SK-N-SH treated with all-trans-retinoic acid at 6 μM for 48 hours (cell line): Measurements from ENCODE around the gene GALNT7.

Source experiments
- ATAC-seq: fragments of 200-7000 bp; cut with Tn5 transposase; 3 replicates; pipeline ENCODE4 v1.9.1; 2020; ENCODE audit warnings: mild to moderate bottlenecking, moderate library complexity
- ARNTL ChIP-seq: fragments of 450-650 bp; formaldehyde crosslinking; IDR thresholded peaks from 2 replicates; pipeline ENCODE4 v1.5.0; 2020; ENCODE audit warnings: low read depth, mild to moderate bottlenecking, moderate library complexity, borderline replicate concordance
- BACH2 ChIP-seq: fragments of 250-450 bp; sonication (Bioruptor Pico); IDR thresholded peaks from 2 replicates; pipeline ENCODE4 v1.9.0; 2021; ENCODE audit warnings: mild to moderate bottlenecking, borderline replicate concordance
- CSDC2 ChIP-seq: fragments of 250-450 bp; sonication (Bioruptor Pico); IDR thresholded peaks from 2 replicates; pipeline ENCODE4 v1.5.0; 2020; ENCODE audit warnings: mild to moderate bottlenecking, moderate library complexity
- ESRRG ChIP-seq: fragments of 250-450 bp; sonication (Bioruptor Pico); IDR thresholded peaks from 2 replicates; pipeline ENCODE4 v1.6.1; 2021; ENCODE audit warnings: mild to moderate bottlenecking
- GLIS3 ChIP-seq: fragments of 250-450 bp; sonication (Bioruptor Pico); IDR thresholded peaks from 2 replicates; pipeline ENCODE4 v1.5.0; 2020; ENCODE audit warnings: mild to moderate bottlenecking, moderate library complexity
- ISL1 ChIP-seq: fragments of 250-450 bp; sonication (Bioruptor Pico); IDR thresholded peaks from 2 replicates; pipeline ENCODE4 v2.1.2; 2022; ENCODE audit warnings: mild to moderate bottlenecking, moderate library complexity
- OSR1 ChIP-seq: fragments of 250-450 bp; sonication (Bioruptor Pico); IDR thresholded peaks from 2 replicates; pipeline ENCODE4 v1.8.0; 2022; ENCODE audit warnings: moderate library complexity, mild to moderate bottlenecking, inconsistent platforms
- PPARA ChIP-seq: fragments of 250-450 bp; sonication (Bioruptor Pico); IDR thresholded peaks from 2 replicates; pipeline ENCODE4 v1.5.0; 2020; ENCODE audit warnings: mild to moderate bottlenecking, borderline replicate concordance
- SNAI2 ChIP-seq: fragments of 250-450 bp; sonication (Bioruptor Pico); IDR thresholded peaks from 2 replicates; pipeline ENCODE4 v1.5.0; 2020; ENCODE audit warnings: mild to moderate bottlenecking, moderate library complexity
- TCF4 ChIP-seq: fragments of 250-450 bp; sonication (Bioruptor Pico); IDR thresholded peaks from 2 replicates; pipeline ENCODE4 v1.8.0; 2021; ENCODE audit warnings: mild to moderate bottlenecking, moderate library complexity, borderline replicate concordance
- ZC3H10 ChIP-seq: fragments of 250-450 bp; sonication (Bioruptor Pico); IDR thresholded peaks from 2 replicates; pipeline ENCODE4 v1.5.1; 2021; ENCODE audit warnings: mild to moderate bottlenecking, moderate library complexity
- ZFP30 ChIP-seq: fragments of 450-650 bp; formaldehyde crosslinking; IDR thresholded peaks from 2 replicates; pipeline ENCODE4 v1.5.0; 2022; ENCODE audit warnings: mild to moderate bottlenecking, moderate library complexity
- ZNF70 ChIP-seq: fragments of 450-650 bp; formaldehyde crosslinking; IDR thresholded peaks from 2 replicates; pipeline ENCODE4 v1.5.0; 2020; ENCODE audit warnings: mild to moderate bottlenecking, moderate library complexity
- ZNF8 ChIP-seq: fragments of 450-650 bp; formaldehyde crosslinking; IDR thresholded peaks from 2 replicates; pipeline ENCODE4 v1.5.0; 2020; ENCODE audit warnings: mild to moderate bottlenecking, moderate library complexity
- TF ChIP-seq, protein P1 (sequence below): fragments of 250-450 bp; sonication (Bioruptor Pico); IDR thresholded peaks from 2 replicates; pipeline ENCODE4 v1.5.0; 2020; ENCODE audit warnings: mild to moderate bottlenecking, moderate library complexity
- TF ChIP-seq, protein P2 (sequence below): fragments of 250-450 bp; sonication (Bioruptor Pico); IDR thresholded peaks from 2 replicates; pipeline ENCODE4 v1.5.1; 2020; ENCODE audit warnings: low read depth, mild to moderate bottlenecking, moderate library complexity
- TF ChIP-seq, protein P3 (sequence below): fragments of 250-450 bp; sonication (Bioruptor Pico); IDR thresholded peaks from 2 replicates; pipeline ENCODE4 v1.8.0; 2020; ENCODE audit warnings: mild to moderate bottlenecking, moderate library complexity, borderline replicate concordance
- TF ChIP-seq, protein P4 (sequence below): fragments of 250-450 bp; sonication (Bioruptor Pico); IDR thresholded peaks from 2 replicates; pipeline ENCODE4 v1.8.0; 2021; ENCODE audit warnings: low read depth, mild to moderate bottlenecking, moderate library complexity, borderline replicate concordance

GALNT7 gene

DNA sequence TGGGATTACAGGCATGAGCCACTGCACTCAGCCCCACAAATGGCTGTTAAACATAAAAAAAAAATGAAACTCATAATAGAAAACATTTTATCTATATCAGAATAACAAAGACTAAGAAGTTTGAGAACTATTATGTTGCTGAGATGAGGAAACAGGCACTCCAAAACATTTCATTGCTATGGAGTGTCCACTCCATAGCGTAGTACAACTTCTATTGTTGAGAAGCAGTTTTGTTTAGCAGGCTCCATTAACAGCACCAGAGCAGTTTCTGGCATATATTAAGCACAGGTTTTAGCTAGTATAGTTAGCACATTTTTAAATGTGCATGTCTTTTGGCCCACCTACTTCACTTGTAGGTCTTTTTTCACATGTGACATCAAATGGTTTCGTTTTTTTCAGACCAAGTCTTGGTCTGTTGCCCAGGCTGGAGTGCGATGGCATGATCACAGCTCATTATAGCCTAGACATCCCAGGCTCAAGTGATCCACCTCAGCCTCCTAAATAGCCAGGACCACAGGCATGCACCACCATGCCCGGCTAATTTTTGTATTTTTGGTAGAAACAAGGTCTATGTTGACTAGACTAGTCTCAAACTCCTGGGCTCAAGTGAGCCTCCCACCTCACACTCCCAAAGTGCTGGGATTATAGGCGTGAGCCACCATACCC is 159.8 kb downstream of the GALNT7 start:
- no peak for TF ChIP-seq SNAI2 (CRISPR knock-in tag)
- ATAC-seq = peak; percentile 10; the same call in 1 of the 3 replicates

DNA sequence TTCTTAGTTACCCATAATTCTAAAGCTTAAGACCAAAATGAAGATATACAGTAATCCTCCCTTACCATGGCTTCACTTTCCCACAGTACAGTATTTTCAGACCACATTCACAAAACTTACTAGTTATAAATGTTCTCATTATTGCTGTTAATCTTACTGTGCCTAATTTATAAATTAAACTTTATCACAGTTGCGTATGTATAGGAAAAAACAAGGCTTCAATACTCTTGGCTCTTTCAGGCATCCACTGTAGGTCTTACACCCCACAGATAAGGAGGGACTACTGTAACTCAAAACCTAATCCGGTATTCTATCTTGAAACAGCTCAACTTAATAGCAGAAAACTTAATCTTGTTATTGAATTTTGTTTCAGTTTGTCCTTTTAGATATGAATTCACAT is 162.0 kb downstream of the GALNT7 start:
- TF ChIP-seq, protein P1, sequence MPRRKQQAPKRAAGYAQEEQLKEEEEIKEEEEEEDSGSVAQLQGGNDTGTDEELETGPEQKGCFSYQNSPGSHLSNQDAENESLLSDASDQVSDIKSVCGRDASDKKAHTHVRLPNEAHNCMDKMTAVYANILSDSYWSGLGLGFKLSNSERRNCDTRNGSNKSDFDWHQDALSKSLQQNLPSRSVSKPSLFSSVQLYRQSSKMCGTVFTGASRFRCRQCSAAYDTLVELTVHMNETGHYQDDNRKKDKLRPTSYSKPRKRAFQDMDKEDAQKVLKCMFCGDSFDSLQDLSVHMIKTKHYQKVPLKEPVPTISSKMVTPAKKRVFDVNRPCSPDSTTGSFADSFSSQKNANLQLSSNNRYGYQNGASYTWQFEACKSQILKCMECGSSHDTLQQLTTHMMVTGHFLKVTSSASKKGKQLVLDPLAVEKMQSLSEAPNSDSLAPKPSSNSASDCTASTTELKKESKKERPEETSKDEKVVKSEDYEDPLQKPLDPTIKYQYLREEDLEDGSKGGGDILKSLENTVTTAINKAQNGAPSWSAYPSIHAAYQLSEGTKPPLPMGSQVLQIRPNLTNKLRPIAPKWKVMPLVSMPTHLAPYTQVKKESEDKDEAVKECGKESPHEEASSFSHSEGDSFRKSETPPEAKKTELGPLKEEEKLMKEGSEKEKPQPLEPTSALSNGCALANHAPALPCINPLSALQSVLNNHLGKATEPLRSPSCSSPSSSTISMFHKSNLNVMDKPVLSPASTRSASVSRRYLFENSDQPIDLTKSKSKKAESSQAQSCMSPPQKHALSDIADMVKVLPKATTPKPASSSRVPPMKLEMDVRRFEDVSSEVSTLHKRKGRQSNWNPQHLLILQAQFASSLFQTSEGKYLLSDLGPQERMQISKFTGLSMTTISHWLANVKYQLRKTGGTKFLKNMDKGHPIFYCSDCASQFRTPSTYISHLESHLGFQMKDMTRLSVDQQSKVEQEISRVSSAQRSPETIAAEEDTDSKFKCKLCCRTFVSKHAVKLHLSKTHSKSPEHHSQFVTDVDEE (CRISPR knock-in tag) = no peak
- TF ChIP-seq, protein P2, sequence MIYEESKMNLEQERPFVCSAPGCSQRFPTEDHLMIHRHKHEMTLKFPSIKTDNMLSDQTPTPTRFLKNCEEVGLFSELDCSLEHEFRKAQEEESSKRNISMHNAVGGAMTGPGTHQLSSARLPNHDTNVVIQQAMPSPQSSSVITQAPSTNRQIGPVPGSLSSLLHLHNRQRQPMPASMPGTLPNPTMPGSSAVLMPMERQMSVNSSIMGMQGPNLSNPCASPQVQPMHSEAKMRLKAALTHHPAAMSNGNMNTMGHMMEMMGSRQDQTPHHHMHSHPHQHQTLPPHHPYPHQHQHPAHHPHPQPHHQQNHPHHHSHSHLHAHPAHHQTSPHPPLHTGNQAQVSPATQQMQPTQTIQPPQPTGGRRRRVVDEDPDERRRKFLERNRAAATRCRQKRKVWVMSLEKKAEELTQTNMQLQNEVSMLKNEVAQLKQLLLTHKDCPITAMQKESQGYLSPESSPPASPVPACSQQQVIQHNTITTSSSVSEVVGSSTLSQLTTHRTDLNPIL (CRISPR knock-in tag) = peak; percentile 55; the same call in 1 of the 2 replicates
- ATAC-seq = no peak

DNA sequence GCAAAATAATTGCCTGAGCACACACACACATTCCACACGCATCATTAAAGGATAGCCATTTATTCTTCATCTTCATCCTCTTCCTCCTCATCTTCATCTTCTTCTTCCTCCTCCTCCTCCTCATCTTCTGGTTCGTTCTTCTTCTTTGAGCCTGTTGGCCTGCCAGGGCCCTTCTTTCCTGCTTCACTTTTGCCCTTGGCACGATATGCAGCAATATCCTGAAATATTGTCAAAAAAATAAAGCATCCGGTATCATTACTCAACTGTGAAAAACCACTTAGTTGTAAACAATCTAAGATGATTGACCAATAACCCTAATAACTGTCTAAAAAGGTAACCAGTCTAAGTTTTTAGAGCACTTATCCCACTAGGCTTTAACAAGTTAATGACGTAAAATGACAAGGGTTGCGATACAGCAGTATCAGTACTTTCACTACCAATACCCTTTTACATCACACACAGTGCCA is 163.4 kb downstream of the GALNT7 start:
- no peak for ATAC-seq
- TF ChIP-seq, protein P3, sequence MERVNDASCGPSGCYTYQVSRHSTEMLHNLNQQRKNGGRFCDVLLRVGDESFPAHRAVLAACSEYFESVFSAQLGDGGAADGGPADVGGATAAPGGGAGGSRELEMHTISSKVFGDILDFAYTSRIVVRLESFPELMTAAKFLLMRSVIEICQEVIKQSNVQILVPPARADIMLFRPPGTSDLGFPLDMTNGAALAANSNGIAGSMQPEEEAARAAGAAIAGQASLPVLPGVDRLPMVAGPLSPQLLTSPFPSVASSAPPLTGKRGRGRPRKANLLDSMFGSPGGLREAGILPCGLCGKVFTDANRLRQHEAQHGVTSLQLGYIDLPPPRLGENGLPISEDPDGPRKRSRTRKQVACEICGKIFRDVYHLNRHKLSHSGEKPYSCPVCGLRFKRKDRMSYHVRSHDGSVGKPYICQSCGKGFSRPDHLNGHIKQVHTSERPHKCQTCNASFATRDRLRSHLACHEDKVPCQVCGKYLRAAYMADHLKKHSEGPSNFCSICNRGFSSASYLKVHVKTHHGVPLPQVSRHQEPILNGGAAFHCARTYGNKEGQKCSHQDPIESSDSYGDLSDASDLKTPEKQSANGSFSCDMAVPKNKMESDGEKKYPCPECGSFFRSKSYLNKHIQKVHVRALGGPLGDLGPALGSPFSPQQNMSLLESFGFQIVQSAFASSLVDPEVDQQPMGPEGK (CRISPR knock-in tag) = no peak
- TF ChIP-seq OSR1 (CRISPR knock-in tag) (no peak), TCF4 (CRISPR knock-in tag) (no peak), GLIS3 (no peak), ZNF70 (CRISPR knock-in tag) (no peak), ESRRG (no peak), PPARA (CRISPR knock-in tag) (no peak), ISL1 (no peak), ZFP30 (CRISPR knock-in tag) (no peak), ZC3H10 (no peak), SNAI2 (CRISPR knock-in tag) (no peak)
- TF ChIP-seq, protein P2 (CRISPR knock-in tag) = no peak
- TF ChIP-seq, protein P4, sequence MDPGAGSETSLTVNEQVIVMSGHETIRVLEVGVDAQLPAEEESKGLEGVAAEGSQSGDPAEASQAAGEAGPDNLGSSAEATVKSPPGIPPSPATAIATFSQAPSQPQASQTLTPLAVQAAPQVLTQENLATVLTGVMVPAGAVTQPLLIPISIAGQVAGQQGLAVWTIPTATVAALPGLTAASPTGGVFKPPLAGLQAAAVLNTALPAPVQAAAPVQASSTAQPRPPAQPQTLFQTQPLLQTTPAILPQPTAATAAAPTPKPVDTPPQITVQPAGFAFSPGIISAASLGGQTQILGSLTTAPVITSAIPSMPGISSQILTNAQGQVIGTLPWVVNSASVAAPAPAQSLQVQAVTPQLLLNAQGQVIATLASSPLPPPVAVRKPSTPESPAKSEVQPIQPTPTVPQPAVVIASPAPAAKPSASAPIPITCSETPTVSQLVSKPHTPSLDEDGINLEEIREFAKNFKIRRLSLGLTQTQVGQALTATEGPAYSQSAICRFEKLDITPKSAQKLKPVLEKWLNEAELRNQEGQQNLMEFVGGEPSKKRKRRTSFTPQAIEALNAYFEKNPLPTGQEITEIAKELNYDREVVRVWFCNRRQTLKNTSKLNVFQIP (CRISPR knock-in tag) = no peak

DNA sequence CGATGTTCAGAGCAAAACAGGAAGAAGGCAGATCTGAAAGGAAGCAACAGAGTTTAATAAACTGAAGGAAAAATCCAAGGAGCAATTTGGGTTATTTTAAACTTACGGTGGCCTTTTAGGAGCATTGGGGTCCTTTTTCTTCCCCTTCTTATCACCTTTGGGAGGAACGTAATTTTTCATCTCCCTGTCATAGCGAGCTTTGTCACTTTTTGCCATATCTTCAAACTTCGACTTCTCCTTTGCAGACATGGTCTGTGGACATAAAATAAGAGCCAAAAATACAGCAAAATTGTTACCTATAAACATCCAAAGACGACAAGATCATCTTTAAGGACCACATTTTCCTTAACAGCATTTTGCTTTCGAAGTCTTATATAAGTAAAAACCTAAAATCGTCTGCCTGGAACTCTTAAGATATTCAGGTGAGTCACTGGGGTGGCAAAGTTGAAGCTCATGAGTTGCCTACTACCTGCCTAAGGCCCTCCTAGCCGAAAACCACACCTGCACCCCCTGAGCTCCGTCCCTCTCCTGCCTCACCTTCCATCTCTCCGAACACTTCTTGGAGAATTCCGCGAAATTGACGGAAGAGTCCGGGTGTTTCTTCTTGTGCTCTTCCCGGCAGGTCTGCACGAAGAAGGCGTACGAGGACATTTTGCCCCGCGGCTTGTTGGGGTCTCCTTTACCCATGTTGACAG is 164.5 kb downstream of the GALNT7 start:
- ATAC-seq = no peak
- TF ChIP-seq ISL1 = no peak
- no peak for TF ChIP-seq OSR1 (CRISPR knock-in tag)
- TF ChIP-seq ZNF70 (CRISPR knock-in tag) = no peak
- no peak for TF ChIP-seq PPARA (CRISPR knock-in tag)
- TF ChIP-seq ZNF8 (CRISPR knock-in tag) = no peak
- TF ChIP-seq, protein P4 (CRISPR knock-in tag) = no peak
- TF ChIP-seq ARNTL (CRISPR knock-in tag) = no peak
- TF ChIP-seq CSDC2 = no peak
- no peak for TF ChIP-seq BACH2 (CRISPR knock-in tag)
- TF ChIP-seq, protein P2 (CRISPR knock-in tag) = no peak
- TF ChIP-seq, protein P1 (CRISPR knock-in tag) = no peak
